ENCODE measurements around the gene SEC31B.

SEC31B gene

DNA sequence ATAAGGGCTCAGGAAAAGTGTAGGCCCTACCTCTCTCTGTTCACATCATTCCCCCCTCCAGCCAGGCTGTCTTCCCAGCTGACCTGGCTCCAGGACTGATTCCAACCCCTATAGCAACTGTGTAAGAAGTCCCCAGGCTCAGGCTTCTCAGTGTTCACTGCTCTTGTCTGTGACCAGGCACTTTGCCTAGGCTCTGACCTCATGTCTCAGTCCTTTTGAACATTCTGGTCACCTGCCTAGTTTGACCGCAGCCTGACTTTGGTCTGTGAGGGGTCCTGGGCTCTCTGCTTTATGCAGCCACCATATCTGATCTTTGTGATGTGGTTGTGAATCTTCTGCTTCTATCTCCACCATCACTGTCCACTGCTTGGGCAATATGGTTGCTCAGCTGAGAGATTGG lies 40.6 kb upstream of the SEC31B start:
- Histone ChIP-seq H3K79me2 (ENCODE audit: insufficient read depth, low read depth) (no peaks in the 10 kb centered on the region), H3K4me1 (ENCODE audit: low read depth, poor library complexity, severe bottlenecking) (no peaks in the 10 kb centered on the region), H2AFZ (ENCODE audit: low read depth) (no peak overlapping the region), H3K4me3 (IDR thresholded peaks at IDR 0.05; ENCODE audit: insufficient read depth, low read depth, low read length) (no peak overlapping the region), H3K27me3 (ENCODE audit: insufficient read depth, low read depth) (no peaks in the 10 kb centered on the region), H4K20me1 (ENCODE audit: insufficient read depth) (no peaks in the 10 kb centered on the region), H3K36me3 (ENCODE audit: insufficient read depth) (no peaks in the 10 kb centered on the region), H3K27ac (no peak overlapping the region), H3K9ac (no peak overlapping the region), H3K4me2 (no peak overlapping the region)
- TF ChIP-seq CTCF (conservative IDR thresholded peaks at IDR 0.05; ENCODE audit: low read depth, low read length): no peak

DNA sequence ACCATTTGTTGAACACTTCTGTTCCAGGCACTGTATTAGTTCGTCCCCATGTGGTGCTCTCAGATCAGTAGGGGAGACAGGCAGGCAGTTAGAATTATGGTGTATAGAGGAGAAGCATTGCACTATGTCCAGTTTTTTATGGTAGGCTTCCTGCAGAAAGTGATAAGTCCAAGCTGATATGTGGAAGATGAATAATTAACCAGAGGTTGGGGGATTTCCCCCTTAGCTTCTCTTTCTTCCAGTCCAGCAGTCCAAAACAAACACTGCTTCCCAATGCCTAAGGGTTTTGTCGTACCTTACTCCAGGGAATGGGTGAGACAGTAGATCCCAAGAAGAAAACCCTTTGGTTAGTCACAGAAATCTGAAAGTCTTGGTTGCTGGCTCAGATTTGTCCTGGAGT lies 35.2 kb upstream of the SEC31B start:
- H3K4me3 ChIP-seq (IDR thresholded peaks at IDR 0.05; ENCODE audit: insufficient read depth, low read depth, low read length): no peak overlapping the region
- H3K36me3 ChIP-seq (ENCODE audit: insufficient read depth): no peaks in the 10 kb centered on the region
- TF ChIP-seq CTCF (conservative IDR thresholded peaks at IDR 0.05; ENCODE audit: low read depth, low read length): no peak
- no peaks in the 10 kb centered on the region for H3K4me1 ChIP-seq (ENCODE audit: low read depth, poor library complexity, severe bottlenecking)
- no peak overlapping the region for H3K9ac ChIP-seq
- no peaks in the 10 kb centered on the region for H3K27me3 ChIP-seq (ENCODE audit: insufficient read depth, low read depth)
- no peak overlapping the region for H2AFZ ChIP-seq (ENCODE audit: low read depth)
- no peaks in the 10 kb centered on the region for H4K20me1 ChIP-seq (ENCODE audit: insufficient read depth)
- H3K4me2 ChIP-seq: no peak overlapping the region
- H3K79me2 ChIP-seq (ENCODE audit: insufficient read depth, low read depth): no peaks in the 10 kb centered on the region
- H3K27ac ChIP-seq: no peak overlapping the region

DNA sequence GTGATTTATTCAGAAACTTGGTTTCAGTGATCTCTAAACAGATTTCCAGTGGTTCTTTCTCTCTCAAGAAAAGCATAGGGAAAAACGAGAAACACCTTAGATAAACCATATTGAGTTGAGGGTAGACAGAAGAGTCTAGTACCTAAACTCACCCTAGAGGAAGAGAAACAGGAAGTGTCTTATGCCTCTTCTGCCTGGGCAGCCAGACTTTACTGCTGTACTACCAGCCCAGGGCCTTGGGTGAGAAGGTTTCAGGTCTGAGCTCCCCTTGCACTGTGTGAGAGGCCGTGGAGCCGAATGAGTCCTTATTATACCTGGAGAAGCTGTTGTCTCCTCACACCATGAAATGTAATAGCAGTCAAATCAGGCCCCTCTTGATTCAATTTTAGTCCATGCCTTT lies 34.3 kb upstream of the SEC31B start:
- Histone ChIP-seq H2AFZ (ENCODE audit: low read depth) (no peak overlapping the region), H4K20me1 (ENCODE audit: insufficient read depth) (no peaks in the 10 kb centered on the region), H3K9ac (no peak overlapping the region), H3K27me3 (ENCODE audit: insufficient read depth, low read depth) (no peaks in the 10 kb centered on the region), H3K4me2 (no peak overlapping the region), H3K4me3 (IDR thresholded peaks at IDR 0.05; ENCODE audit: insufficient read depth, low read depth, low read length) (no peak overlapping the region), H3K36me3 (ENCODE audit: insufficient read depth) (no peaks in the 10 kb centered on the region), H3K4me1 (ENCODE audit: low read depth, poor library complexity, severe bottlenecking) (no peaks in the 10 kb centered on the region), H3K79me2 (ENCODE audit: insufficient read depth, low read depth) (no peaks in the 10 kb centered on the region), H3K27ac (no peak overlapping the region)
- TF ChIP-seq CTCF (conservative IDR thresholded peaks at IDR 0.05; ENCODE audit: low read depth, low read length): no peak

GRCh38 chr10:100551738-100552137 lies 32.1 kb upstream of the SEC31B start:
- TF ChIP-seq CTCF (conservative IDR thresholded peaks at IDR 0.05; ENCODE audit: low read depth, low read length): no peak
- H4K20me1 ChIP-seq (ENCODE audit: insufficient read depth): no peaks in the 10 kb centered on the region
- H2AFZ ChIP-seq (ENCODE audit: low read depth): no peak overlapping the region
- no peaks in the 10 kb centered on the region for H3K4me1 ChIP-seq (ENCODE audit: low read depth, poor library complexity, severe bottlenecking)
- H3K4me2 ChIP-seq: no peak overlapping the region
- no peak overlapping the region for H3K9ac ChIP-seq
- no peaks in the 10 kb centered on the region for H3K27me3 ChIP-seq (ENCODE audit: insufficient read depth, low read depth)
- H3K79me2 ChIP-seq (ENCODE audit: insufficient read depth, low read depth): no peaks in the 10 kb centered on the region
- no peak overlapping the region for H3K27ac ChIP-seq
- no peak overlapping the region for H3K4me3 ChIP-seq (IDR thresholded peaks at IDR 0.05; ENCODE audit: insufficient read depth, low read depth, low read length)
- H3K36me3 ChIP-seq (ENCODE audit: insufficient read depth): no peaks in the 10 kb centered on the region

GRCh38 chr10:100551196-100551595 lies 31.5 kb upstream of the SEC31B start:
- Histone ChIP-seq H3K27ac (no peak overlapping the region), H3K27me3 (ENCODE audit: insufficient read depth, low read depth) (no peaks in the 10 kb centered on the region), H3K36me3 (ENCODE audit: insufficient read depth) (no peaks in the 10 kb centered on the region), H3K4me1 (ENCODE audit: low read depth, poor library complexity, severe bottlenecking) (no peaks in the 10 kb centered on the region), H3K9ac (no peak overlapping the region), H3K4me2 (no peak overlapping the region), H3K4me3 (IDR thresholded peaks at IDR 0.05; ENCODE audit: insufficient read depth, low read depth, low read length) (no peak overlapping the region), H4K20me1 (ENCODE audit: insufficient read depth) (no peaks in the 10 kb centered on the region), H2AFZ (ENCODE audit: low read depth) (no peak overlapping the region), H3K79me2 (ENCODE audit: insufficient read depth, low read depth) (no peaks in the 10 kb centered on the region)
- TF ChIP-seq CTCF (conservative IDR thresholded peaks at IDR 0.05; ENCODE audit: low read depth, low read length): no peak

All from KMS-11 (cell line).